VCaP (cell line): ENCODE measurements around the gene FALEC.

ENCODE experiments used
- H3K27ac ChIP-seq: fragments of 450-650 bp; 2 replicates; pipeline ENCODE4 v1.5.1; 2017
- CTCF ChIP-seq: fragments of 450-650 bp; conservative IDR thresholded peaks from 2 replicates; pipeline ENCODE4 v1.5.1; 2017; ENCODE audit warnings: mild to moderate bottlenecking, moderate library complexity

The FALEC gene

DNA sequence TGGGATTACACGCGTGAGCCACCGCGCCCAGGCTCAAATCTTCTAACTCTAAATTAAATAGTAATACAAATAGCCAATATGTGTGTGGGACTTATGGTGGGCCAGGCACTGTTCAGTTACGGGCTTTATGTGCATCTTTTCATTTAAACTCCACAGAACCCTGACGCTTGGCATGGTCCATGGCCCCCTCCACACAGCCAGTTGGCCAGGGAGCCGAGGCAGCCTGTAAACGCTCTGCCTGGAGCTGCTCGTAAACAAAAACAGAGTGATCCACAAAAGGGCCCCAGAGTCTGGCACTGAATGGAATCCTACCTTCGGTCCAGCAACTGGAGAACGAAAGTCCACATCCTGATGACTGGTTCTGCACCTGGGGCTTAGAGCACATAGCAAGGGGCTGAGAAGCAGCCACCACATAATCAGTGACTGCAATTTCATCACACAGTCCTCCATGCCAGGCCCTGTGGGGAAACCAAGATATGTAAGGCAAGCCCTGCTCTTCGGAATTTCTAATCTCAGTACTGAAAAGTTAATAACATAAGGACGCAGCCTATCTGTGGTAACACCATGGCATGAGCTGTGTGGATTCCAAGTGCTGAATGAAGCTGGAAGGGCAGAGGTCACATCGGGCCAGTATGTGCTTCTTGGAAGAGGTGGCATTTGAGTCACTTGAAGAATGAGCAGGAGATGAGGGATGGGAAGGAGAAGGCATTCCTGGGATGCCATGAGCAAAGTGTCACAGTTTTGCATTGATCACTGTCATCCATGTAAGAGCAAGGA, 20.1 kb downstream of the FALEC start:
- no peak overlapping the region for H3K27ac ChIP-seq
- no peak for TF ChIP-seq CTCF

GRCh38 chr1:150536836-150537731, 21.5 kb downstream of the FALEC start:
- no peak for TF ChIP-seq CTCF
- H3K27ac ChIP-seq: no peak overlapping the region

- H3K27ac ChIP-seq: no peak overlapping the region
- no peak for TF ChIP-seq CTCF
These were observed 22.5 kb downstream of the FALEC start for GRCh38 chr1:150537732-150538684.

DNA sequence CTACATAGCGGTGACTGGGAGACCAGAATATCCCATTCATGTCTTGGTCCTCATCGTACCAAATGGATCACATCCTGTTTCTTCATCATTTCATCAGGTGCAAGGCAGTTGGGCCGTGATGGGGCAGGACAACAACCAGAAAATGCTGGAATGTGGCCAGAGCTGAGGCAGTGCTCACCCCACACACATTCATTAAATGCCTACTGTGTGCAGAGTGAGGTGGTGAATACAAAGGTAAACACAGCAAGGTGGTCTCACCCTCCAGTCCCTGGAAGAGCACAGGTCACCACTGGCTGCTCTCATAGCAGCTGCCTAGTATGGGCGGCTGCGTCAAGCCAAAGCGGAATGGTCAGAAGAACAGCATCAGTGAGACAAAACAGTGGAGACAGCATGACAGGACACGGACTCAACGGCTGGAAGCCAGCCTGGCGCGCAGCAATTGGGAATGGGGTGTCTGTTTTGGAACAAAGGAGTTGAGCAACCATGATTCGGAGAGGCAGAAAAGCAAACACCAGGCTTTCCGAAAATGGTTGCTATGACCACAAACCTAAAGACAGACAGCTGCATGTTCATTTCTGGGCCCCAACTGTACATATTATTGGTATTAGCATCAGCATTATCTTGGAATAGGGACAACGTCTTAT, 28.1 kb downstream of the FALEC start:
- H3K27ac ChIP-seq: no peak overlapping the region
- TF ChIP-seq CTCF: no peak

DNA sequence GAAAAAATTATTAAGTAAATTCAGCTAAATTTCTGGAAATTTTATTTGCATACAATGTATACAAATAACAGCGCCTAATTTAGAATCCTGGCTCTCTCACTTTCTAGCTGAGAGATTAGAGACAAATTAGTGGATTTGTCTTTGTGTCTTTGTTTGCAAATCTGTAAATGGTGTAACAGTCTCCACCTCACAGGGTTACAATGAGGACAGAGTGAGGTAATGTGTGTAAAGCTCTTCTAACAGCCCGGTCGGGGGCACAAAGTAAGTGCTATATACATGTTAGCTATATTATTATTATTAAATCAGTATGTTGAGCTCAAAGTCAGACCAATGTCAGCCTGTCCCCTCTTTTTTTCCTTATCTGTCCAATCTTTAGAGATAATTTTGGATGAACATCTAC, 28.7 kb downstream of the FALEC start:
- TF ChIP-seq CTCF: no peak
- no peak overlapping the region for H3K27ac ChIP-seq

DNA sequence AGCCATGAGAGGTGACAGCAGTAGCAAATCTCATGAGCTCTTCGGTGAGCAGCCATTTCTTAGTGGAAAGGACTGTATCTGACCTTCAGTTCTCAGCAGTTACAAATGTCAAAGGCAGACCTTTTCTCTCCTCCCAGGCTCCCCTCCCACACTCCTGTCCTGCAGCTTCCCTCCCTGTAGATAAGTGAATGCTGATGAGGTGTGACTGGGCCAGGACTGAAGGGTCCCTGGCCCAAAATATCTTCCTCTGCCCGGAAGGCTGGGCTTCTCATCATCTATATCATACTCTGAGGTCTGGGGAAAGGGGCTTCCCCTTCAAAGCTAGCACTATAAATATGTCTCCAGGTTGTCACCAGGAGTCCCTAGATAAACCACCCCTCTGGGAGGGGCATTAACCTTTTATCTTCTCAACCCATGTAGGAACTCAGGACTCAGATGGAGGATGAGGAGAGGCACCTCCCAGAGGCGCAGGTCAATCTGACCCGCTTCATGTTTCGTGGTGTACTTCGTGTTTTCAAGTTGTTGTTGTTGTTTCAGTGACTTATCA, 30.0 kb downstream of the FALEC start:
- H3K27ac ChIP-seq: no peak overlapping the region
- no peak for TF ChIP-seq CTCF
